ENCODE data around the gene TXNDC8. TPM values are rescaled to one million over a fixed set of nuclear protein-coding genes. Genes with fewer than 3 reads are reported as not detected.

Gene TXNDC8
- total and polyA plus RNA-seq, 2 experiments from 2014 or later: not detected

- no peak for TF ChIP-seq ZNF462 (CRISPR knock-in tag; IDR thresholded peaks at IDR 0.05)
- no peak for TF ChIP-seq ETS1 (IDR thresholded peaks at IDR 0.05)
- no peak for TF ChIP-seq ZNF331 (CRISPR knock-in tag; IDR thresholded peaks at IDR 0.05; ENCODE audit: low read depth)
- no peak for TF ChIP-seq NANOG (IDR thresholded peaks at IDR 0.05; ENCODE audit: borderline replicate concordance)
- no peak for TF ChIP-seq JUNB (IDR thresholded peaks at IDR 0.05; ENCODE audit: unreplicated experiment)
- no peak for TF ChIP-seq ZNF114 (CRISPR knock-in tag; IDR thresholded peaks at IDR 0.05)
- TF ChIP-seq POLR2AphosphoS5 (IDR thresholded peaks at IDR 0.05; ENCODE audit: low read depth): no peak
- TF ChIP-seq EZH2 (IDR thresholded peaks at IDR 0.05; ENCODE audit: low read depth, unreplicated experiment): no peak
Observed at GRCh38 chr9:110278080-110278707, 59.5 kb downstream of the TXNDC8 start (continued).

GRCh38 chr9:110276781-110277180, 60.9 kb downstream of the TXNDC8 start:
- no peaks in the 10 kb centered on the region for H3K79me2 ChIP-seq (replicated peaks; ENCODE audit: insufficient read depth)
- TF ChIP-seq EZH2phosphoT487 (IDR thresholded peaks at IDR 0.05; ENCODE audit: unreplicated experiment) (no peak), NANOG (IDR thresholded peaks at IDR 0.05; ENCODE audit: borderline replicate concordance) (no peak), ZNF331 (CRISPR knock-in tag; IDR thresholded peaks at IDR 0.05; ENCODE audit: low read depth) (no peak), REST (IDR thresholded peaks at IDR 0.05; ENCODE audit: unreplicated experiment) (no peak), ZNF114 (CRISPR knock-in tag; IDR thresholded peaks at IDR 0.05) (no peak), POLR2AphosphoS5 (IDR thresholded peaks at IDR 0.05; ENCODE audit: low read depth) (no peak)

More at GRCh38 chr9:110276781-110277180, 60.9 kb downstream of the TXNDC8 start:
- Mint-ChIP-seq H3K27me3 (ENCODE audit: insufficient read depth, low read depth, poor library complexity) (no peaks in the 10 kb centered on the region), H3K9me3 (no peaks in the 10 kb centered on the region), H3K27ac (peak overlapping the region; percentile 26; the same call in 1 of the 2 replicates), H3K4me1 (no peaks in the 10 kb centered on the region), H3K4me3 (no peak overlapping the region), H3K36me3 (ENCODE audit: low read depth) (no peaks in the 10 kb centered on the region)
- ATAC-seq: no peak
- no peak overlapping the region for H3K27ac ChIP-seq (ENCODE audit: low read depth)
- no peaks in the 10 kb centered on the region for H3K9me2 ChIP-seq (ENCODE audit: insufficient read depth)
- no peak overlapping the region; the same call in 1 of the 2 replicates for H2AFZ ChIP-seq
- no peak for DNase-seq (ENCODE audit: low spot score)
- H4K20me1 ChIP-seq (replicated peaks; ENCODE audit: insufficient read depth): no peaks in the 10 kb centered on the region
- no peaks in the 10 kb centered on the region for H3F3A ChIP-seq (replicated peaks; ENCODE audit: low read depth)
- H3K27me3 ChIP-seq (ENCODE audit: insufficient read depth): no peaks in the 10 kb centered on the region
- no peaks in the 10 kb centered on the region for H3K36me3 ChIP-seq (ENCODE audit: insufficient read depth)
- H3K4me2 ChIP-seq: no peak overlapping the region
- H3K4me3 ChIP-seq: no peak overlapping the region
- H3K4me1 ChIP-seq (ENCODE audit: insufficient read depth): no peaks in the 10 kb centered on the region
